ENCODE measurements around the gene ANKRD28.

- TF ChIP-seq SAP30 (IDR thresholded peaks at IDR 0.05; ENCODE audit: insufficient read depth, insufficient replicate concordance, low read length): no peak
- no peak for TF ChIP-seq CTCF (IDR thresholded peaks at IDR 0.05; ENCODE audit: control extremely low read depth in 1 of 3, insufficient read depth in 1 of 3, low read depth in 1 of 3, low read length in 3 of 3)
Observed at GRCh38 chr3:15753056-15753710, 44.6 kb downstream of the ANKRD28 start.
